SK-N-SH (cell line): Measurements from ENCODE around the gene PIGX. TPM values are rescaled to one million over a fixed set of nuclear protein-coding genes. Genes with fewer than 3 reads are reported as not detected.

Experiments
- CTCF ChIA-PET: fragments of 300-600, 350-600 bp; formaldehyde crosslinking; extraction: SDS; loops from one replicate; lab custom pipeline; 2021; lab: Yijun Ruan, JAX
- POLR2A ChIA-PET: fragments of 350-600 bp; sonication (Branson Sonifier 250); formaldehyde crosslinking; extraction: SDS; loops from one replicate; lab custom pipeline; 2020; ENCODE audit warnings: antibody characterized with exemption, inconsistent platforms; lab: Yijun Ruan, JAX
- DNase-seq: peaks from one replicate; pipeline ENCODE4 v3.0.0; 2012
- H2AFZ ChIP-seq: fragments of 200-600 bp; sonication (generic); 2 replicates; pipeline ENCODE4 v1.8.1; 2016; ENCODE audit warnings: antibody characterized with exemption, mild to moderate bottlenecking, low read depth
- H3F3A ChIP-seq: fragments of 200-600 bp; sonication (generic); replicated peaks from 2 replicates; pipeline ENCODE3; 2016; ENCODE audit warnings: antibody characterized with exemption, mild to moderate bottlenecking; ENCODE audit not compliant: insufficient read depth
- H3K27ac ChIP-seq, 2 experiments: fragments of 200-500 bp in 1 of 2; fragments of 200-600 bp in 1 of 2; sonication (Bioruptor generic) in 1 of 2; sonication (generic), shearing (Covaris generic) in 1 of 2; 2 replicates each; pipeline versions ENCODE4 v1.5.1 to v1.6.1; 2014 to 2016; ENCODE audit warnings: low read depth in 2 of 2, inconsistent platforms in 1 of 2, low read length in 1 of 2, mild to moderate bottlenecking in 1 of 2, mixed read lengths in 1 of 2
- H3K27me3 ChIP-seq: fragments of 200-600 bp; sonication (generic), shearing (Covaris generic); 2 replicates; pipeline ENCODE4 v1.6.1; 2016; ENCODE audit warnings: mixed run types; ENCODE audit not compliant: insufficient read depth
- H3K36me3 ChIP-seq, 2 experiments: fragments of 200-500 bp in 1 of 2; fragments of 200-600 bp in 1 of 2; sonication (Bioruptor generic) in 1 of 2; sonication (generic) in 1 of 2; replicated peaks in 1 of 2; 2 replicates each; pipeline versions ENCODE3 to v1.5.1; 2014 to 2016; ENCODE audit warnings: low read length in 1 of 2, mild to moderate bottlenecking in 1 of 2; ENCODE audit not compliant: insufficient read depth in 2 of 2, control insufficient read depth in 1 of 2
- H3K4me1 ChIP-seq, 2 experiments: fragments of 200-500 bp in 1 of 2; fragments of 200-600 bp in 1 of 2; sonication (Bioruptor generic) in 1 of 2; sonication (generic), shearing (Covaris generic) in 1 of 2; 2 replicates each; pipeline versions ENCODE4 v1.5.1 to v1.6.1; 2014 to 2016; ENCODE audit warnings: low read depth in 1 of 2, low read length in 1 of 2, mixed run types in 1 of 2; ENCODE audit not compliant: insufficient read depth in 2 of 2, control insufficient read depth in 1 of 2
- H3K4me2 ChIP-seq: fragments of 200-600 bp; sonication (generic), shearing (Covaris generic); 2 replicates; pipeline ENCODE4 v1.6.1; 2017; ENCODE audit warnings: mixed run types
- H3K4me3 ChIP-seq, 2 experiments: fragments of 200-500 bp in 1 of 2; fragments of 200-600 bp in 1 of 2; sonication (Bioruptor generic) in 1 of 2; sonication (generic), shearing (Covaris generic) in 1 of 2; 2 replicates each; pipeline versions ENCODE4 v1.5.1 to v1.8.1; 2014 to 2016; ENCODE audit warnings: low read depth in 2 of 2, inconsistent platforms in 1 of 2, low read length in 1 of 2, mild to moderate bottlenecking in 1 of 2, mixed read lengths in 1 of 2, moderate library complexity in 1 of 2
- H3K79me2 ChIP-seq: fragments of 200-600 bp; sonication (generic); 2 replicates; pipeline ENCODE4 v1.8.1; 2017; ENCODE audit warnings: mild to moderate bottlenecking; ENCODE audit not compliant: insufficient read depth
- H3K9ac ChIP-seq: fragments of 200-600 bp; sonication (generic); 2 replicates; pipeline ENCODE4 v1.6.1; 2017; ENCODE audit warnings: mixed run types
- H3K9me2 ChIP-seq: fragments of 200-600 bp; sonication (generic); 2 replicates; pipeline ENCODE4 v1.6.1; 2017; ENCODE audit warnings: mixed run types
- H3K9me3 ChIP-seq: fragments of 200-600 bp; sonication (generic); 2 replicates; pipeline ENCODE4 v1.6.1; 2017; ENCODE audit warnings: mixed run types, mild to moderate bottlenecking, moderate library complexity
- H4K20me1 ChIP-seq: fragments of 200-600 bp; sonication (generic); 2 replicates; pipeline ENCODE4 v1.6.1; 2017; ENCODE audit warnings: mild to moderate bottlenecking, mixed run types; ENCODE audit not compliant: insufficient read depth
- ELF1 ChIP-seq: IDR thresholded peaks from 2 replicates; pipeline ENCODE4 v1.4.0; 2012
- EZH2phosphoT487 ChIP-seq: fragments of 200-600 bp; sonication (generic); IDR thresholded peaks from 2 replicates; pipeline ENCODE4 v1.6.1; 2017; ENCODE audit warnings: low read depth, mixed run types, mild to moderate bottlenecking, antibody characterized with exemption, moderate library complexity, borderline replicate concordance
- FOXJ3 ChIP-seq: sonication (generic); formaldehyde crosslinking; IDR thresholded peaks from 2 replicates; pipeline ENCODE4 v1.5.1; 2020; ENCODE audit warnings: mild to moderate bottlenecking, missing genetic modification reagents
- FOXM1 ChIP-seq: IDR thresholded peaks from 2 replicates; pipeline ENCODE4 v1.4.0; 2012; ENCODE audit warnings: low read depth, mild to moderate bottlenecking
- IRF3 ChIP-seq: fragments of 150-350 bp; IDR thresholded peaks from 2 replicates; pipeline ENCODE4 v1.6.1; 2016; ENCODE audit warnings: mild to moderate bottlenecking, low read depth, low read length
- JUND ChIP-seq: IDR thresholded peaks from 2 replicates; pipeline ENCODE4 v1.4.0; 2012
- NFIC ChIP-seq: IDR thresholded peaks from 2 replicates; pipeline ENCODE4 v1.4.0; 2012; ENCODE audit warnings: borderline replicate concordance
- PBX3 ChIP-seq: IDR thresholded peaks from 2 replicates; pipeline ENCODE4; 2012
- RAD21 ChIP-seq: IDR thresholded peaks from 2 replicates; pipeline ENCODE4 v1.6.1; 2012; ENCODE audit warnings: mild to moderate bottlenecking, low read length
- RCOR1 ChIP-seq: fragments of 150-350 bp; IDR thresholded peaks from 2 replicates; pipeline ENCODE4 v1.6.1; 2017; ENCODE audit warnings: antibody characterized with exemption, low read length
- REST ChIP-seq: IDR thresholded peaks from 2 replicates; pipeline ENCODE4 v1.6.1; 2012; ENCODE audit warnings: mild to moderate bottlenecking, low read depth, low read length, moderate library complexity
- RFX5 ChIP-seq: IDR thresholded peaks from 2 replicates; pipeline ENCODE4 v1.6.1; 2012; ENCODE audit warnings: mild to moderate bottlenecking, improper control_type of control experiment, low read length
- TEAD4 ChIP-seq: IDR thresholded peaks from 2 replicates; pipeline ENCODE4 v1.4.0; 2012; ENCODE audit warnings: mild to moderate bottlenecking, borderline replicate concordance; ENCODE audit not compliant: insufficient read depth
- ZBTB33 ChIP-seq: IDR thresholded peaks from 2 replicates; pipeline ENCODE4 v1.4.0; 2012; ENCODE audit warnings: low read depth, borderline replicate concordance
- WGBS: methylation state at CpG from one replicate; pipeline ENCODE4 v1.1.6; 2017; ENCODE audit warnings: low lambda C conversion rate; 5-methylcytosine and 5-hydroxymethylcytosine counted together
- polyA plus RNA-seq, 3 experiments: library from polyadenylated mRNA; depleted of rRNA; stranded (reverse); fragments of >200 nt; gene quantifications; 2 replicates each; pipeline ENCODE4 v1.2.3, GENCODE V29; 2012

PIGX gene
- polyA plus RNA-seq, 1 of the 3 experiments (the other 2 are of a cell fraction): 15.5 TPM

GRCh38 chr3:196736670-196737374 is 24.6 kb downstream of the PIGX start:
- Histone ChIP-seq H3K9me2 (no peaks in the 10 kb centered on the region), H3K4me3 (no peak overlapping the region), H3K4me2 (no peak overlapping the region), H2AFZ (no peak overlapping the region), H3K79me2 (peaks cover 20% of the 10 kb centered on the region), H3K27me3 (no peaks in the 10 kb centered on the region), H3K9me3 (peaks cover 5% of the 10 kb centered on the region; the same call in 1 of the 2 replicates), H3K27ac (no peak overlapping the region), H4K20me1 (peaks cover 8% of the 10 kb centered on the region), H3K4me1 (peaks cover 0 to 2% of the 10 kb centered on the region in 2 experiments; a peak in 1 of 4 replicates), H3F3A (peaks cover 14% of the 10 kb centered on the region), H3K36me3 (peaks cover 0 to 18% of the 10 kb centered on the region in 2 experiments), H3K9ac (no peak overlapping the region)
- no peak for DNase-seq
- ChIA-PET CTCF (no interaction called here), POLR2A (no interaction called here)
- TF ChIP-seq RAD21 (no peak), ELF1 (no peak), EZH2phosphoT487 (no peak), REST (no peak), NFIC (no peak), JUND (no peak), TEAD4 (no peak), PBX3 (no peak), RCOR1 (no peak)
- 94% methylated on average over 4 of the region's 4 CpGs for WGBS

GRCh38 chr3:196737655-196738054 is 25.5 kb downstream of the PIGX start:
- Histone ChIP-seq H3K4me2 (no peak overlapping the region), H3K9ac (no peak overlapping the region), H3K27ac (no peak overlapping the region), H3K4me3 (no peak overlapping the region), H3K36me3 (peaks cover 0 to 18% of the 10 kb centered on the region in 2 experiments), H3K79me2 (peaks cover 29% of the 10 kb centered on the region), H4K20me1 (peaks cover 14% of the 10 kb centered on the region), H2AFZ (no peak overlapping the region), H3K4me1 (peaks cover 0 to 2% of the 10 kb centered on the region in 2 experiments; a peak in 2 of 4 replicates), H3K9me2 (no peaks in the 10 kb centered on the region), H3K9me3 (peaks cover 5% of the 10 kb centered on the region; the same call in 1 of the 2 replicates), H3K27me3 (no peaks in the 10 kb centered on the region), H3F3A (peaks cover 14% of the 10 kb centered on the region)
- no peak for DNase-seq
- CTCF ChIA-PET: no interaction called here
- WGBS: 81% methylated on average over 6 of the region's 6 CpGs
- POLR2A ChIA-PET: no interaction called here
- TF ChIP-seq FOXJ3 (CRISPR knock-in tag) (no peak), JUND (no peak), EZH2phosphoT487 (no peak), RFX5 (no peak), ZBTB33 (no peak), IRF3 (no peak), TEAD4 (no peak), REST (no peak), FOXM1 (no peak)
